ENCODE data around the gene POPDC2. TPM values are rescaled to one million over a fixed set of nuclear protein-coding genes. Genes with fewer than 3 reads are reported as not detected.

Gene POPDC2
- total and polyA plus RNA-seq, 2 experiments from 2014 or later = 107 to 180 TPM

- DNase-seq (ENCODE audit: low read depth in 1 of 2, low spot score in 1 of 2) = no peak
- H3K27me3 ChIP-seq = no peaks in the 10 kb centered on the region
- H3K36me3 ChIP-seq = peaks cover 5% of the 10 kb centered on the region
- H3K27ac ChIP-seq = peak overlapping the region; percentile 100
- peak overlapping the region; percentile 50 for H3K4me3 ChIP-seq
- TF ChIP-seq CTCF (IDR thresholded peaks at IDR 0.05; ENCODE audit: low read depth, low read length) = no peak
- no peaks in the 10 kb centered on the region for H3K9me3 ChIP-seq (ENCODE audit: low read depth)
- H3K4me1 ChIP-seq (ENCODE audit: low read depth) = peaks cover 43% of the 10 kb centered on the region
Observed at GRCh38 chr3:119658994-119659393, 1.4 kb downstream of the POPDC2 start.

- H3K4me1 ChIP-seq (ENCODE audit: low read depth) = peaks cover 42% of the 10 kb centered on the region
- H3K9me3 ChIP-seq (ENCODE audit: low read depth) = no peaks in the 10 kb centered on the region
- peak overlapping the region; percentile 50 for H3K4me3 ChIP-seq
Observed at GRCh38 chr3:119657887-119658702, 2.3 kb downstream of the POPDC2 start.

GRCh38 chr3:119653876-119654275 lies 6.5 kb downstream of the POPDC2 start:
- DNase-seq (ENCODE audit: low read depth in 1 of 2, low spot score in 1 of 2) = no peak
- Histone ChIP-seq H3K4me1 (ENCODE audit: low read depth) (peaks cover 43% of the 10 kb centered on the region), H3K36me3 (peaks cover 19% of the 10 kb centered on the region), H3K9me3 (ENCODE audit: low read depth) (no peaks in the 10 kb centered on the region), H3K27ac (peak overlapping the region; percentile 3), H3K27me3 (no peaks in the 10 kb centered on the region), H3K4me3 (no peak overlapping the region)
- no peak for TF ChIP-seq CTCF (IDR thresholded peaks at IDR 0.05; ENCODE audit: low read depth, low read length)

More at GRCh38 chr3:119657887-119658702, 2.3 kb downstream of the POPDC2 start:
- Histone ChIP-seq H3K27ac (peak overlapping the region; percentile 100), H3K36me3 (peaks cover 5% of the 10 kb centered on the region), H3K27me3 (no peaks in the 10 kb centered on the region)
- no peak for TF ChIP-seq CTCF (IDR thresholded peaks at IDR 0.05; ENCODE audit: low read depth, low read length)
- no peak for DNase-seq (ENCODE audit: low read depth in 1 of 2, low spot score in 1 of 2)

GRCh38 chr3:119652306-119653033 lies 7.9 kb downstream of the POPDC2 start:
- peaks cover 41% of the 10 kb centered on the region for H3K4me1 ChIP-seq (ENCODE audit: low read depth)
- no peak for TF ChIP-seq CTCF (IDR thresholded peaks at IDR 0.05; ENCODE audit: low read depth, low read length)
- peak overlapping the region; percentile 71 for H3K27ac ChIP-seq
- peaks cover 31% of the 10 kb centered on the region for H3K36me3 ChIP-seq
- no peak for DNase-seq (ENCODE audit: low read depth in 1 of 2, low spot score in 1 of 2)
- no peaks in the 10 kb centered on the region for H3K27me3 ChIP-seq
- no peak overlapping the region for H3K4me3 ChIP-seq
- H3K9me3 ChIP-seq (ENCODE audit: low read depth) = no peaks in the 10 kb centered on the region

GRCh38 chr3:119649761-119650160 lies 10.6 kb downstream of the POPDC2 start:
- no peak overlapping the region for H3K4me3 ChIP-seq
- no peaks in the 10 kb centered on the region for H3K9me3 ChIP-seq (ENCODE audit: low read depth)
- H3K27ac ChIP-seq = peak overlapping the region; percentile 61
- TF ChIP-seq CTCF (IDR thresholded peaks at IDR 0.05; ENCODE audit: low read depth, low read length) = no peak
- no peaks in the 10 kb centered on the region for H3K27me3 ChIP-seq
- peaks cover 47% of the 10 kb centered on the region for H3K36me3 ChIP-seq
- DNase-seq (ENCODE audit: low read depth in 1 of 2, low spot score in 1 of 2) = peak in 1 of 2 donors; percentile 52
- H3K4me1 ChIP-seq (ENCODE audit: low read depth) = peaks cover 27% of the 10 kb centered on the region

Measured in cardiac muscle cell (in vitro differentiated cells and primary cell).